Right cardiac atrium (tissue), 5 donors: ENCODE data around the gene DGKI. TPM values are rescaled to one million over a fixed set of nuclear protein-coding genes. Genes with fewer than 3 reads are reported as not detected.
"Not testable (repeated sequence)": the region's sequence is repeated elsewhere in the genome, so short reads cannot be mapped to it uniquely, and the experiment has no call there.

ENCODE experiments used
- ATAC-seq, 2 donors: fragments of 200-7000 bp; cut with Tn5 transposase; one replicate each; pipeline versions ENCODE4 v1.8.0 to v1.9.1; 2020; ENCODE audit warnings: moderate library complexity in 2 of 2, mild to moderate bottlenecking in 1 of 2
- DNase-seq, 3 donors: peaks; one replicate each; pipeline ENCODE4 v3.0.0-alpha.2; 2020
- H3K27ac ChIP-seq: one replicate; pipeline ENCODE4 v1.5.1; 2013; ENCODE audit warnings: mild to moderate bottlenecking, low read length, control low read depth, moderate library complexity
- H3K27me3 ChIP-seq: one replicate; pipeline ENCODE4 v1.6.1; 2013; ENCODE audit not compliant: control insufficient read depth, insufficient read depth
- H3K4me1 ChIP-seq: one replicate; pipeline ENCODE4 v1.6.1; 2013; ENCODE audit warnings: low read length; ENCODE audit not compliant: control insufficient read depth, insufficient read depth
- H3K4me3 ChIP-seq: one replicate; pipeline ENCODE4 v1.5.1; 2013; ENCODE audit warnings: low read length, control low read depth
- H3K9me3 ChIP-seq: one replicate; pipeline ENCODE4 v1.6.1; 2013; ENCODE audit warnings: low read length; ENCODE audit not compliant: control insufficient read depth
- WGBS: extraction: QIAGEN DNeasy Blood & Tissue Kit; methylation state at CpG from one replicate; pipeline ENCODE4 v1.1.7; 2013; 5-methylcytosine and 5-hydroxymethylcytosine counted together
- intact Hi-C, 4 donors: fragments of 100-400 bp; cut with DNase I; formaldehyde crosslinking; loops; one replicate each; pipeline versions ENCODE4 v1.11.0 to v1.14.0; 2022 to 2023
- polyA plus RNA-seq: library from polyadenylated mRNA; stranded (reverse); fragments of 200-250 nt; gene quantifications from one replicate; pipeline ENCODE4 v1.2.3, GENCODE V29; 2013
- total RNA-seq, 4 donors: library from RNA; stranded (reverse); fragmentation: NEBNext Ultra II Directional; extraction: Animal tissue kit (Norgen Biotek cat#: 25700); gene quantifications; one replicate each; pipeline ENCODE4 v1.2.1, GENCODE V29; 2021
- donor health status: healthy with polysubstance abuse.
- donor health status: DM: no; HTN: yes; CAD: no.
- donor health status: DM: no; HTN: no; CAD: no.
- donor health status: DM: no; HTN: yes; CAD: no; lungs with severe emphysema.
- donor health status: DM: yes; HTN: yes; CAD: no.

The DGKI gene
- total and polyA plus RNA-seq, 5 donors = 2.1 to 14.9 (median 7.7) TPM

DNA sequence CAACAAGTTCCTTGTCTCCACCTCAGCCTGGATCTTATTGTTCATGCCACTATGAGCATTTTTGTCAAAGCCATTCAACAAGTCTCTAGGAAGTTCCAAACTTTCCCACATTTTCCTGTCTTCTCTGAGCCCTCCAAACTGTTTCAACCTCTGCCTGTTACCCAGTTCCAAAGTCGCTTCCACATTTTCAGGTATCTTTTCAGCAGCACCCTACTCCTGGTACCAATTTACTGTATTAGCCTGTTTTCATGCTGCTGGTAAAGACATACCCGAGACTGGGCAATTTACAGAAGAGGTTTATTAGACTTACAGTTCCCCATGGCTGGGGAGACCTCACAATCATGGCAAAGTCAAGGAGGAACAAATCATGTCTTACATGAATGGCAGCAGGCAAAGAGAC is 13.8 kb downstream of the DGKI start:
- 94% methylated on average over 2 of the region's 2 CpGs for WGBS
- H3K4me3 ChIP-seq, ATAC-seq, DNase-seq, H3K27me3 ChIP-seq, H3K27ac ChIP-seq, intact Hi-C loops, H3K9me3 ChIP-seq, H3K4me1 ChIP-seq: not testable (repeated sequence)

GRCh38 chr7:137832382-137832781 is 14.4 kb downstream of the DGKI start:
- intact Hi-C loops = no loop called here
- Histone ChIP-seq H3K4me1 (peaks cover 2% of the 10 kb centered on the region), H3K27me3 (no peaks in the 10 kb centered on the region), H3K4me3 (no peak overlapping the region), H3K27ac (no peak overlapping the region), H3K9me3 (no peaks in the 10 kb centered on the region)
- no peak for DNase-seq
- ATAC-seq = no peak
- 94% methylated on average over 2 of the region's 2 CpGs for WGBS

- H3K9me3 ChIP-seq, H3K4me1 ChIP-seq, intact Hi-C loops, ATAC-seq, H3K4me3 ChIP-seq, H3K27ac ChIP-seq, DNase-seq, H3K27me3 ChIP-seq: not testable (repeated sequence)
- WGBS = 96% methylated on average over 1 of the region's 1 CpG
Observed at GRCh38 chr7:137831555-137831954, 15.2 kb downstream of the DGKI start.

- ATAC-seq = peak; percentile 45 to 57
- no peak for DNase-seq
- no peak overlapping the region for H3K4me3 ChIP-seq
- 43% methylated on average over 7 of the region's 7 CpGs for WGBS
- peaks cover 2% of the 10 kb centered on the region for H3K4me1 ChIP-seq
- no peaks in the 10 kb centered on the region for H3K27me3 ChIP-seq
- H3K27ac ChIP-seq = no peak overlapping the region
- H3K9me3 ChIP-seq = no peaks in the 10 kb centered on the region
- intact Hi-C loops = no loop called here
Observed at GRCh38 chr7:137829337-137829992, 17.3 kb downstream of the DGKI start.

DNA sequence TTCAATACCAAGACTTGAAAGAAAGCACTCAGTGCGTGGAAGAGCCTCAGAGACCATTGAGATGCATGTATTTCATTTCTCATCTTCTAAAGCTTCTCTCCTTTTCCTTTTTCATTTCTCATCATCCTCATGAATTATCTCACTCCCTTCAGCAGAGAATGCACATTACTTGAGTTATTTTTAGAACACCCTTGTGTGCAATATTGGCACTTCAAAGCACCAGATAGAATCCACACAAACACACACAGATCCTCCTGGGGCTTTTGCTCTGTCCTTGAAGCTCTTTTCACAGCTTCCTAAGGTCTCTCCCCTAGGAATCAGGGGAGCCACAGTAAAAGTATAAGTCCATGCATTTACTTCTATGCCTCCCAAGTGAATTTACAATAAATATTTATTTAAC is 18.3 kb downstream of the DGKI start:
- Histone ChIP-seq H3K27ac (no peak overlapping the region), H3K4me1 (peaks cover 2% of the 10 kb centered on the region), H3K27me3 (no peaks in the 10 kb centered on the region), H3K4me3 (no peak overlapping the region), H3K9me3 (no peaks in the 10 kb centered on the region)
- intact Hi-C loops = no loop called here
- ATAC-seq (no peak), DNase-seq (no peak)
- 88% methylated on average over 1 of the region's 1 CpG for WGBS

DNA sequence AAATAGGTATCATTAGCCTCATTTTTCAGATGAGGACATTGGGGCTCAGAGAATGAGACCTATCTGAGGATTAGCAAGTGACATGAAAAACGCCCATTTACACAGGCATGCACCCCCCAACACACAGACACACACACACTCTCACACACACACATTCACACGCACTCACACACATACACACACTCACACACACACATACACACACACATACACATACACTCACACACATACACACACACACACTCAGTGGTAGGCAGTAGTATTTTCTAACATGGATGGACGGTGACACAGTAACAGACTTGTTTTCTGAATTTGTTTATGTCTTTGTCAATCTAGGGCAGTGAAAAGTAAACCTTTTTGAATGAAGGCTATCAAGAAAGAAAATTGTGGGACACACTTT is 21.3 kb downstream of the DGKI start:
- no peak for ATAC-seq
- H3K27me3 ChIP-seq = no peaks in the 10 kb centered on the region
- H3K9me3 ChIP-seq = no peaks in the 10 kb centered on the region
- H3K27ac ChIP-seq = no peak overlapping the region
- DNase-seq = no peak
- WGBS = 97% methylated on average over 3 of the region's 3 CpGs
- peaks cover 2% of the 10 kb centered on the region for H3K4me1 ChIP-seq
- H3K4me3 ChIP-seq = no peak overlapping the region
- intact Hi-C loops = no loop called here

GRCh38 chr7:137820677-137821420 is 25.9 kb downstream of the DGKI start:
- DNase-seq = peak; percentile 84 to 94 (median 92)
- H3K4me3 ChIP-seq = no peak overlapping the region
- H3K4me1 ChIP-seq = no peaks in the 10 kb centered on the region
- intact Hi-C loops = loop anchor here in 1 of 4 donors (2.0 kb wide), 1 partner anchor 78 kb away; no protein-coding TSS in a partner anchor
- no peaks in the 10 kb centered on the region for H3K9me3 ChIP-seq
- peak; percentile 93 to 95 for ATAC-seq
- peak overlapping the region; percentile 14 for H3K27ac ChIP-seq
- WGBS = 17% methylated on average over 8 of the region's 8 CpGs
- no peaks in the 10 kb centered on the region for H3K27me3 ChIP-seq

DNA sequence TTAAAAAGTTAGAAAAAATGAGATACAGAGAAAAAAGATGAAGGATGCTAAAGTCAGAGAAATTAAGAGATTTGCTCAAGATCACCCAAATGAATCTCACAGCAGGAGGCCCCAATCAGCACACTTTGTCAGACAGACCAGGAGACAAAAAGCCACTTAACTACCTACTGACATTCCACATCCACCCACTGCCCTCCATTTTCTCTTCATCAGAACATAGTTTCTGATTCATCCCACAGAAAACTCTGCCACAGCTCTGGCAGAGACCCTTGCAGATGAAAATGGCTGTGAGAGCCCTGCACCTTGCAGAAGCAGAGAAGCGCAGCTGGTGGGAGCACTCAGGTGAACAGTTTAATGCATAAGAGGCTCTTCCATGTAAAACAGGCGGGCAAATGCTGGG is 26.6 kb downstream of the DGKI start:
- H3K27ac ChIP-seq = peak overlapping the region; percentile 14
- H3K4me3 ChIP-seq = no peak overlapping the region
- H3K4me1 ChIP-seq = no peaks in the 10 kb centered on the region
- no peak for DNase-seq
- intact Hi-C loops = loop anchor here in 1 of 4 donors (2.0 kb wide), 1 partner anchor 79 kb away; no protein-coding TSS in a partner anchor
- no peaks in the 10 kb centered on the region for H3K9me3 ChIP-seq
- no peak for ATAC-seq
- no peaks in the 10 kb centered on the region for H3K27me3 ChIP-seq
- WGBS = 90% methylated on average over 2 of the region's 2 CpGs

- Histone ChIP-seq H3K27ac (no peak overlapping the region), H3K9me3 (no peaks in the 10 kb centered on the region), H3K4me3 (no peak overlapping the region), H3K27me3 (no peaks in the 10 kb centered on the region), H3K4me1 (no peaks in the 10 kb centered on the region)
- no peak for DNase-seq
- intact Hi-C loops = no loop called here
- WGBS = 70% methylated on average over 2 of the region's 2 CpGs
- ATAC-seq = no peak
Observed at GRCh38 chr7:137818036-137818435, 28.7 kb downstream of the DGKI start.

- intact Hi-C loops = no loop called here
- H3K9me3 ChIP-seq = no peaks in the 10 kb centered on the region
- 40% methylated on average over 5 of the region's 5 CpGs for WGBS
- no peak for DNase-seq
- no peak for ATAC-seq
- no peak overlapping the region for H3K4me3 ChIP-seq
- H3K4me1 ChIP-seq = no peaks in the 10 kb centered on the region
- H3K27me3 ChIP-seq = no peaks in the 10 kb centered on the region
- H3K27ac ChIP-seq = no peak overlapping the region
Observed at GRCh38 chr7:137816696-137817320, 30.0 kb downstream of the DGKI start.

- 83% methylated on average over 1 of the region's 1 CpG for WGBS
- no peak for DNase-seq
- intact Hi-C loops = no loop called here
- no peak overlapping the region for H3K4me3 ChIP-seq
- ATAC-seq = no peak
- H3K27me3 ChIP-seq = no peaks in the 10 kb centered on the region
- no peaks in the 10 kb centered on the region for H3K4me1 ChIP-seq
- no peak overlapping the region for H3K27ac ChIP-seq
- H3K9me3 ChIP-seq = no peaks in the 10 kb centered on the region
Observed at GRCh38 chr7:137813541-137813940, 33.2 kb downstream of the DGKI start.
